PC-9 (cell line): ENCODE data around the gene MVB12A. TPM values are rescaled to one million over a fixed set of nuclear protein-coding genes. Genes with fewer than 3 reads are reported as not detected.
A peak's percentile ranks its signal among the peaks of the same experiment; 100 is the strongest.

ENCODE experiments used
- BruUV-seq: library from RNA; stranded (reverse); fragments of 400-500 nt; replicated peaks from 2 replicates; lab custom pipeline; 2021; lab: Mats Ljungman, UMichigan
- CTCF ChIA-PET: fragments of 300-600 bp; sonication (Branson Sonifier 250); formaldehyde crosslinking; loops from one replicate; lab custom pipeline; 2022; ENCODE audit warnings: antibody characterized with exemption; lab: Charles Lee
- POLR2A ChIA-PET: fragments of 300-600 bp; sonication (Branson Sonifier 250); formaldehyde crosslinking; loops from one replicate; lab custom pipeline; 2022; ENCODE audit warnings: antibody characterized with exemption; ENCODE audit not compliant: unreplicated experiment; lab: Charles Lee
- DNase-seq, 2 experiments: peaks; one replicate each; pipeline versions ENCODE4 v3.0.0 to v3.0.0-alpha.2; 2015 to 2022; ENCODE audit warnings: mixed read lengths in 1 of 2
- H2AFZ ChIP-seq: fragments of 200-600 bp; sonication (generic); 2 replicates; pipeline ENCODE4 v1.8.1; 2017; ENCODE audit warnings: antibody characterized with exemption
- H3F3A ChIP-seq: fragments of 200-600 bp; sonication (generic); 2 replicates; pipeline ENCODE4 v1.8.1; 2017; ENCODE audit warnings: antibody characterized with exemption, mild to moderate bottlenecking, low read depth; ENCODE audit not compliant: insufficient read depth
- H3K27ac ChIP-seq: fragments of 200-600 bp; sonication (generic); 2 replicates; pipeline ENCODE4 v1.6.1; 2016; ENCODE audit warnings: mixed run types
- H3K27me3 ChIP-seq: fragments of 200-600 bp; sonication (generic); 2 replicates; pipeline ENCODE4 v1.6.1; 2016; ENCODE audit warnings: low read depth, mixed run types; ENCODE audit not compliant: insufficient read depth
- H3K36me3 ChIP-seq: fragments of 200-600 bp; sonication (generic); 2 replicates; pipeline ENCODE4 v1.6.1; 2016; ENCODE audit warnings: low read depth, mixed run types
- H3K4me1 ChIP-seq: fragments of 200-600 bp; sonication (generic); replicated peaks from 2 replicates; pipeline ENCODE4 v1.6.1; 2016; ENCODE audit warnings: mixed run types; ENCODE audit not compliant: insufficient read depth
- H3K4me2 ChIP-seq: fragments of 200-600 bp; sonication (generic); 2 replicates; pipeline ENCODE4 v1.6.1; 2017; ENCODE audit warnings: mixed run types
- H3K4me3 ChIP-seq: fragments of 200-600 bp; sonication (generic); 2 replicates; pipeline ENCODE4 v1.6.1; 2016; ENCODE audit warnings: mixed run types
- H3K79me2 ChIP-seq: fragments of 200-600 bp; sonication (generic); 2 replicates; pipeline ENCODE4 v1.6.1; 2017; ENCODE audit warnings: low read depth, mixed run types
- H3K9me2 ChIP-seq: fragments of 200-600 bp; sonication (generic); 2 replicates; pipeline ENCODE4 v1.8.1; 2017; ENCODE audit warnings: mild to moderate bottlenecking; ENCODE audit not compliant: insufficient read depth
- H3K9me3 ChIP-seq: fragments of 200-600 bp; sonication (generic); 2 replicates; pipeline ENCODE4 v1.8.1; 2016; ENCODE audit warnings: low read depth; ENCODE audit not compliant: insufficient read depth
- H4K20me1 ChIP-seq: fragments of 200-600 bp; sonication (generic); 2 replicates; pipeline ENCODE4 v1.8.1; 2017; ENCODE audit not compliant: insufficient read depth
- EZH2 ChIP-seq: fragments of 200-600 bp; sonication (generic); IDR thresholded peaks from 2 replicates; pipeline ENCODE4 v1.8.0; 2017; ENCODE audit warnings: antibody characterized with exemption, low read depth
- intact Hi-C: fragments of 100-400 bp; cut with micrococcal nuclease; formaldehyde crosslinking; loops from one replicate; pipeline ENCODE4 v1.10.0; 2022; ENCODE audit not compliant: unreplicated experiment
- total RNA-seq: library from RNA; stranded (reverse); gene quantifications from 2 replicates; pipeline ENCODE4 v1.2.3, GENCODE V29; 2021
- TF ChIP-seq, protein P1 (sequence below): fragments of 200-600 bp; sonication (generic); conservative IDR thresholded peaks from 2 replicates; pipeline ENCODE4 v1.6.1; 2017; ENCODE audit warnings: mixed run types, antibody characterized with exemption, mild to moderate bottlenecking, moderate library complexity

Gene MVB12A
- total RNA-seq, 1 experiment from 2014 or later: 58.1 TPM

GRCh38 chr19:17436874-17437267, 17.0 kb downstream of the MVB12A start:
- no peak overlapping the region for H2AFZ ChIP-seq
- H3K36me3 ChIP-seq: no peaks in the 10 kb centered on the region
- TF ChIP-seq, protein P1, sequence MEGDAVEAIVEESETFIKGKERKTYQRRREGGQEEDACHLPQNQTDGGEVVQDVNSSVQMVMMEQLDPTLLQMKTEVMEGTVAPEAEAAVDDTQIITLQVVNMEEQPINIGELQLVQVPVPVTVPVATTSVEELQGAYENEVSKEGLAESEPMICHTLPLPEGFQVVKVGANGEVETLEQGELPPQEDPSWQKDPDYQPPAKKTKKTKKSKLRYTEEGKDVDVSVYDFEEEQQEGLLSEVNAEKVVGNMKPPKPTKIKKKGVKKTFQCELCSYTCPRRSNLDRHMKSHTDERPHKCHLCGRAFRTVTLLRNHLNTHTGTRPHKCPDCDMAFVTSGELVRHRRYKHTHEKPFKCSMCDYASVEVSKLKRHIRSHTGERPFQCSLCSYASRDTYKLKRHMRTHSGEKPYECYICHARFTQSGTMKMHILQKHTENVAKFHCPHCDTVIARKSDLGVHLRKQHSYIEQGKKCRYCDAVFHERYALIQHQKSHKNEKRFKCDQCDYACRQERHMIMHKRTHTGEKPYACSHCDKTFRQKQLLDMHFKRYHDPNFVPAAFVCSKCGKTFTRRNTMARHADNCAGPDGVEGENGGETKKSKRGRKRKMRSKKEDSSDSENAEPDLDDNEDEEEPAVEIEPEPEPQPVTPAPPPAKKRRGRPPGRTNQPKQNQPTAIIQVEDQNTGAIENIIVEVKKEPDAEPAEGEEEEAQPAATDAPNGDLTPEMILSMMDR: no peak
- no peak for TF ChIP-seq EZH2
- H3K4me3 ChIP-seq: no peak overlapping the region
- H3K4me1 ChIP-seq: no peaks in the 10 kb centered on the region
- no peak overlapping the region for H3K4me2 ChIP-seq
- CTCF ChIA-PET: no interaction called here
- H3F3A ChIP-seq: peaks cover 21% of the 10 kb centered on the region
- no peak overlapping the region for H3K27ac ChIP-seq
- H3K9me2 ChIP-seq: no peaks in the 10 kb centered on the region
- POLR2A ChIA-PET: no interaction called here
- no peaks in the 10 kb centered on the region for H4K20me1 ChIP-seq
- no peaks in the 10 kb centered on the region for H3K9me3 ChIP-seq
- no peaks in the 10 kb centered on the region for H3K27me3 ChIP-seq
- intact Hi-C loops: no loop called here
- no peaks in the 10 kb centered on the region for H3K79me2 ChIP-seq
- no peak for DNase-seq
- BruUV-seq: no TSS peak

DNA sequence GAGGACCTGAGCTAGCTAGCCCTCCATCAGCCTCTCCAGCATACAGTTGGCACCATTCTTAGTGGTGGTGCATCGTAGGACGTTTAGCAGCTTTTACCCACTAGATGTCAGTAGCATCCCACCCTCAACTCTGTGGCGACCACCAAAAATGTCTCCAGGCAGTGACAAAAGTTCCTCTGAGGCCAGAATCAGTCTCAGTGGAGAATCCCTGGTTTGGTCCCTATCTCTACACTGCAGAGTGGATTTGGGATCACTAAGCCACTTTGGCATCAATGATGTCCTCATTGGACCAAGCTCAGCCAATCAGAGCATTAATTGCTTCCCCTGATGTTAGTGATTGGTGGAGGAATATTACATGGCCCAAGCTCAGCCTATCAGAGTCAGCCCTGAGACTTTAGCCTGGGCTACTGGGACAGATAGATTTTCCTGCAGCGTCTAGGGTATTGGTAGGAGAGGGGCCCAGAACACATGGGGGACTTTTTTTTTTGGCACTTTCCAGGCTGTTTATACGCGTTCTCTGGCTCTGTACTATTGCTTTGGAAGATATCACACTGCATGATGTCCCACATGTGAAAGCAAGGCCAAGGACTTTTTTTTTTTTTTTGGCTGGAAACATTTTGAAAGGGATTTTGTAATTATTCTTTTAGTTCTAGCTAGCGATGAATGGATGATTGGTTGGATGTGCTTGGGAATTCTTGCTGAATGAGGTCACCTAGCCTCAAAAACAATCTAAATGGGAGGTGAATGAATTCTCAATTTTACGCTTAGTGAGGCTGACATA, 21.6 kb downstream of the MVB12A start:
- no peak overlapping the region for H3K27ac ChIP-seq
- no TSS peak for BruUV-seq
- no peak overlapping the region for H2AFZ ChIP-seq
- no peaks in the 10 kb centered on the region for H3K27me3 ChIP-seq
- CTCF ChIA-PET: interaction anchor here (0.6 to 0.7 kb wide), 3 partner anchors 13 to 54 kb away, joined by 3 to 7 read pairs (median 4); no protein-coding TSS in a partner anchor
- H3K4me2 ChIP-seq: no peak overlapping the region
- TF ChIP-seq EZH2: no peak
- TF ChIP-seq, protein P1: peak; percentile 68
- H3K9me2 ChIP-seq: no peaks in the 10 kb centered on the region
- H3K4me3 ChIP-seq: no peak overlapping the region
- H3F3A ChIP-seq: peaks cover 20% of the 10 kb centered on the region
- DNase-seq: peak in 1 of 2 experiments; percentile 57
- H3K9me3 ChIP-seq: 0 out of 2 replicates have a peak, but pooled peaks cover 3% of the 10 kb centered on the region
- no peaks in the 10 kb centered on the region for H3K79me2 ChIP-seq
- H3K4me1 ChIP-seq: no peaks in the 10 kb centered on the region
- H3K36me3 ChIP-seq: no peaks in the 10 kb centered on the region
- POLR2A ChIA-PET: no interaction called here
- no peaks in the 10 kb centered on the region for H4K20me1 ChIP-seq
- intact Hi-C loops: no loop called here

GRCh38 chr19:17445526-17446165, 25.8 kb downstream of the MVB12A start:
- H2AFZ ChIP-seq: no peak overlapping the region
- H3K36me3 ChIP-seq: no peaks in the 10 kb centered on the region
- TF ChIP-seq, protein P1: no peak
- TF ChIP-seq EZH2: no peak
- ChIA-PET CTCF (interaction anchor here (0.5 to 0.7 kb wide), 2 partner anchors 22 to 293 kb away, joined by 3 to 4 read pairs; no protein-coding TSS in a partner anchor), POLR2A (no interaction called here)
- intact Hi-C loops: no loop called here
- DNase-seq: no peak
- H3K4me2 ChIP-seq: no peak overlapping the region
- no peaks in the 10 kb centered on the region for H3K27me3 ChIP-seq
- peaks cover 38% of the 10 kb centered on the region for H3F3A ChIP-seq
- no peak overlapping the region for H3K4me3 ChIP-seq
- H3K4me1 ChIP-seq: peaks cover 6% of the 10 kb centered on the region
- no TSS peak for BruUV-seq
- H3K9me2 ChIP-seq: no peaks in the 10 kb centered on the region
- H3K9me3 ChIP-seq: 0 out of 2 replicates have a peak, but pooled peaks cover 3% of the 10 kb centered on the region
- no peak overlapping the region for H3K27ac ChIP-seq
- H3K79me2 ChIP-seq: no peaks in the 10 kb centered on the region
- no peaks in the 10 kb centered on the region for H4K20me1 ChIP-seq
